HG02943 (cell line): Measurements from ENCODE around the gene GRIN2B.

Experiments used
- ATAC-seq: cut with Tn5 transposase; IDR thresholded peaks from one replicate; pipeline ENCODE4 v1.9.1; 2021; ENCODE audit warnings: mild to moderate bottlenecking, low read depth, moderate library complexity; ENCODE audit not compliant: unreplicated experiment

The GRIN2B gene

DNA sequence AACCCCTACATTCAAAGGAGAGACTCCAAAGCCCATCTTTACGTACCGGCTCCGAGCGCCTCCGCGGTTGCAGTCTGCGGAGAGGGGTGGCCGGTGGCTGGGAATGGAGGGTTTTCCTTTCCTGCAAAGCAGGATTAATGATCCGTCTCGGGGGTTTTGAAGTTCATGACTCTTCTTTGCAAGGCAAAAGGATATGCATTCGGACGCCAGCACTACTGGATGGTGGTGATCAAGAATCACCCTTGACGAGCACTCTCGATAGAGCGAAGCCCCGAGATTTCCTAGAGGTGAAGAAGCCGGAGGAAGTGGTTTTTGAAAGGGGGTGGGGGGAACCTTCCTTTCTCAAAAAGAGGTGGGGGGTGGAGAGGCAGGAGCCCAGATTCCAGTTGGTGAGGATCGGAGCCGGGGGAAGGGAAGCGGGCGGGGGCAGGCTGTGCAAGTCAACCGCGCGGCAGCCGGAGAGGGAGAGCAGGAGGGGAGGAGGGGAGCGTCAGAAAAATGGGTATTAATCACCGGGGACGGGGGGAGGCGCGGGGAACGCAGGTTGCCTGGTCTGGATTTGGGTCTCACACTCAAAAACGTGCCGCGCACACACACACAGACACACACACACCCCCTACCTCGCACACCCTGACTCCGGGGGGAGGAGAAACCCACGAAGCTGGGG lies at the start of gene GRIN2B:
GRIN2B (minus strand) TSS at position 307 of the 667 bp plus-strand sequence. CDS start 115,394 bp downstream, outside the sequence.
- ATAC-seq = no peak

DNA sequence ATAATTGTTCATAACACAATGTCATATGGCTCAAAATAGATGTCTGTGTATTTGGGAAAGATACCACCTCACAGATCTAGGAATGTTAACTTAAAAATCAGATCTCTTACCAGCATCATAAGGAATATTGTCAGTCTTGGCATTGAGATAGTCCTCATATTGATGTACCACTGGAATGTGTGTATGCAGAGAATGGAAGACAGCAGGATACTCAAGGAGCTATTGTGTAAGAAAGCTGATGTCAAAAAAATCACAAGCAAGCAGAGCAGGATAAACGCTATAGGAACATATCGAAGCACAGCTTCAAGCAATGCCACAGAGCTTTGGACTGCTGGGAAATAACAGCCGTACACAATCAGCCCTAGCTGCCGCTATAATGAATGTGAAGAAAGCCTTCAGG lies 45.1 kb upstream of the GRIN2B start:
- no peak for ATAC-seq

DNA sequence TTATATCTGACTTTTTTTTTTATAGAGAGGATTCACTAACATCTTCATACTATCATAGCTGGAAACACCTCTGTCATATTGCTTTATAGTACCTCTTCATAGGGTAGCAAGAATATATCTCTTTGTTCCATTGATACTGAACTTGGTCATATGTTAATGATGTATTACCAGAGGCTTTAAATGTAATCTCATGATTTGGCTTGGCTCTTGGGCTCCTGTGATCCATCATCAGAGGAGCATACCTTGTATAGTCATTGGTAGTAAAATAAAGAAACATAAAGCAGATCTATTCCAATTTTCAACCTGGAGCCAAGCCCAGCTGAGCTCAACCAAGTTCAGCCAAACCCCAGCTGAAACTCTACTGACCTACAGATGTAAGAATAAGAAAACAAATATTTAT lies 43.2 kb upstream of the GRIN2B start:
- ATAC-seq = no peak

DNA sequence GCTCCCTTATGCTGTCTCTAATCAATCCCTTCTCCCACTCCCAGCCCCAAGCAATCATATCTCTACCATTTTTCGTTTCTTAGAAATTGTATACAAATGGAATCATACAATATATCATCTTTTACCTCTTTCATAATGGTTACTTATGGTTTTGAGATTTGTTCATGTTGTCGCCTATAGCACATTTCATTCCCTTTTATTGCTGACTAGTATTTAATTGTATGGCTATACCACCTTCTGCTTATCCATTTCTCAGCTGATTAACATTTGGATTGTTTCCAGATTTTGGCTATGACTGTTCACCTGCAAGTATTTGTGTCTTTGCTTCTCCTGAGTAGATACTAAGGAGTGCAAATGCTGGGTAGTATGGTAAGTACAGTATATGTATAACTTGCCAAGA lies 36.7 kb upstream of the GRIN2B start:
- ATAC-seq = no peak

DNA sequence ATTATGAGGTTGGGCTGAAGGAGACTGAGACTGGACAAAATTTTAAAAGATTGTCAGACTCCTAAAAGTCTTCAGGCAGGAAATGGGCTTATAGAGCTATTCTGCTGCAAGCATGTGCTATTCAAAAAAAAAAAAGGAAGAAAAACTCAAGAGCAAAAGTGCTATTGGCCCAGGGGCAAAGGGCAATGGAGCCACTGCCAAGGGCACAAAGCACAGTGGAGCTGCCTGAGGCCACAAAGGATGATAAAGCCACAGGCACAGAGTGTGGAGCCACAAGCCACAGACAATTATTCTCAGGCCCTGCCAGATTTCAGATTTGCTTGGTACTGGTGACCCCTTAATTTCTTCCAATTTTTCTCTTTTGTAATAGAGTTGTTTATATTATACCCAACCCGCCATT lies 29.6 kb upstream of the GRIN2B start:
- ATAC-seq = no peak

DNA sequence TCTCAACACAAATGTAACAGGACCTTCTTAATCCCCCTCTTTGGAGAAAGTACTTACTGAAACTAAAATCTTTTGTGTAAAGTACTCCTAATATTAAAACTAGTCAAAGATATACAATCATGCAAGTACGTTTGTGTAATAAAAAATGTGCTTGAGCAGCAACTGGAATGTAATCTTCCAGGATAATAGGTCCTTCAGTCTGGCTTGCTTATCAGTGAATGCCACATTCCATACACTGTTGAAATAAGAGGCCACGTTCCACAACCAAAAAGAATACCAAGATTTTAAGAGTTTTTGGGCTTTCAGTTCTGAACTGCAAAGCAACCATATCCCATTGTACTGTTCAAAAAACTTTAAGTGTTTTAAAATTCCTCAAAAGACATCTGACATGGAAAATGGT lies 26.2 kb upstream of the GRIN2B start:
- ATAC-seq = no peak

DNA sequence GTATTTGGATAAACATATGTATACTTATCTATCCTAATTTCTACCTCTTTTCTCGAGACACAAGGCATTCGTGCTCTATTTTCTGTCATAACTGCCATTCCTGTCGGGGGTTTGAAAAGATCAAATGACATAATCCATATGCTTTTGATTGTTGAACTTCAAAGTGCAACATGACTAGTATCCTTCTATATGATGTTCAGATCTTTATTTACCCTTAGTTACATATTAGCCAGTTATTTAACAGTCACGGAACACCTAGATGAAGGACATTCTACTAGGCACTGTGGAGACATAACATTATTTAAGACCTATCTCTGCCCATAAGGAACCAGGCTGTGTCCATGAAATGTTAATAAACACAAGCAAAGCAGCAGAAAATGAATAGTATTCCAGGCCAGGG lies 11.2 kb upstream of the GRIN2B start:
- ATAC-seq = no peak

DNA sequence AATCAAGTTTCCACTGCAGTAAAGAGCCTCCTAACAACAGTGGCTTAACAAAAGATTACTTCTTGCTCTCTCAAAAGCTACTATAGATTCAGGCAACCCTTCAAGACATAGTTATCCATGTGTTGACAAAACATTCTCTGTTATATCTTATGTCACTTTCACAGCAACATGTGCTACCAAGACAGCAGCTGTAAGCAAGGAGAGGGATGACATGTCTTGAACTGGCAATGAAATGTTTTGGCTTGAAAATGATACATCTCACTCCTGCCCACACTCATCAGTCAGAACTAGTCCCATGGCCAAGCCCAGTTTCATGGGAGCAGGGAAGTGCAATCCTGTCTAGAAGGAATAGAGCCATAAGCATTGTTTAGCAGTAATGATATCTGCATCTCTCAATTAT lies 10.7 kb upstream of the GRIN2B start:
- ATAC-seq = no peak

DNA sequence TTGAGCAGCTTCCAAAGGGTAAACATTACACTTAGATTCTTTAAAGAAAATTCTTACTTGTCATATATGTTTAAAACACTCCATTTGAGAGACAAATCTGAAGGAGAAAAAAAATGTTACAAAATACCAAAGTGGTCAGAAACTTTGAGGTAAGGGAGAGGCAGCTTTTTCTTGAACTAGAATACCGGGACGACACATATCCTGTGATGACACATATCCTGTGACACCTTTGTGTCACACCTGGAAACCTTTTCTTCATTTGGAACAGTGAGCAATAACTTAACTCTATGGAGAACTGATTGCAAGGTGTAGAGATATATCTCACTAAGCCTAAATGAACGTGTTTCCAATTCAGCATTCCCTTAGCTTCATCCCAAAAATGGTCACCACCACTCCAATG lies 4.6 kb upstream of the GRIN2B start:
- no peak for ATAC-seq

DNA sequence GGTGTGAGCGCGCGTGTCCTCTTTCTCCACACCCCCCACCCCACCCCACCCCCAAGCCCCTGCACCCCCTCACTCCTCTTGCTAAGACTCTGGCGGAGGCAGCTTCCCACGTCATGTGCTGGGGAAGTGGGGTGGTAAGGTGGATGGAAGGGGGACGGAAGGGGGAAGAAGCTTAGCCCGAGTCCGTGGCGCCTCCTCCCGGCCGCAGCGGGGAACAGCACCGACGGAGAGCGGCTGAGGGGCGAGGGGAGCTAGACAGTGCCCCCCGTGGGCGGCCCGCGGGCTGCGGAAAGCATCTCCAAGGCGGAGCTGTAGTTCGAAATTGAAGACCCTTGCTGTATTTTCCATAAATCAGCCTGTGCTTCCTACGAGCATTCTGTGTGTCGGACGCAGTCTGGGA lies 588 bp upstream of the GRIN2B start:
- no peak for ATAC-seq

DNA sequence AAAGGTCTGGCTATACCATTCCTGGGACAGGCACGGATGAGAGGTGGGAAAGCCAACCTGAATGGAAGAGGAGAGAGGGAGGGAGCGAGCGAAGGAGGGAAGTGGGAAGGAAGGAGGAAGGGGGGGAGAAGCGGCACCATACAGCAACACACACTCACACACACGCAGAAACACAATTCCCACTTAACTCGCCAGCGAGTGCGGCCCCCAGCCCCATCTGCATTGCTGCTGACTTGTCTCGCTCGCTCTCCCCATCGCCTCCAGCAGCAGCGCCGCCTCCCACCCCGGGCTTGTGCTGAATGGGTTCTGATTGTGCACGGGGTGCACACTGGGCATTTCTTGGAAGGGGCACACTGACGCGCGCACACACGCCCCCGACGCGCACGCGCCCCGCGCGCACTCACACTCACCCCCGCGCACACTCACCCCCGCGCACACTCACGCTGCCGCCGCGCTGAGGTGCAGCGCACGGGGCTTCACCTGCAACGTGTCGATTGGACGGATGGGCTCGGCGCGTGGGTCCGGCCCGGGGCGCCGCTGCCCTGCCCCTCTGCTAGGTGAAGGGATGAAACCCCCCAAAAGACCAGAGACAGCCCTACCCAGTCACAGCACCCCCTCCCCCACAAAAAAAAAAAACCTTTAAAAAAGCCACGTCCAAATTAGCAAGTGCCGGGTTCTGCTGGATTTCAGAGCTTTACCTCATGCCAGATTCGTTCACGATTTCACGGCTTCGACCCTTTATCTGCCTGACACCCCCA lies 685 bp downstream of the GRIN2B start:
- ATAC-seq = no peak

DNA sequence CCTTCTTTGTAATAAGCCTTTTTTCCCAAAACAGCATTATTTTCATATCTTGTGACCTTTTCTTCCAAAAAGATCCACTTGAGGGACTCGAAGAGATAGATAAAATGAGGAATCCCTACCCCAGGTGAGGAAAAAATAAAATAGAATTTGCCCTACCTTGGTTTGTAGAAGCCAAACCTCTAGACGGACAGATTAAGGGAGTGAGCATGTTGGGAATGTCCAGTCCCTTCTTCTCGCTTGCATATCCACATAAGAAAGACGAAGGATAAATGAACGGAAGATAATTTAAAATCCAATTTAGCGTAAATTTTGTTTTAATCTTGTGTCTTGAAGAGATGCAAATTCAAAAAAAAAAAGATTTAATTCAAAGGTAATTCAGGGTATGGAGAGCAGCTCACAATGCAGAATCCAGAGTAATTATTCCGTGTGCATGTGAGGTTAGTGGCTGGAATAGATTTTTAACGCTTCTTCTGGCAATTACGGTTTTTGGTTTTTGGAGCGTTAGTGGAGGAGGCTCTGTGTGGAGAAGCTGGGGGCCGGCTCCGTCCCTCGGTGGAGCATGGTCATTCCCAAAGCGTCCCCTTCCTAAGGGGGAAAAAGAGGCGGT lies 1.5 kb downstream of the GRIN2B start:
- ATAC-seq = no peak

DNA sequence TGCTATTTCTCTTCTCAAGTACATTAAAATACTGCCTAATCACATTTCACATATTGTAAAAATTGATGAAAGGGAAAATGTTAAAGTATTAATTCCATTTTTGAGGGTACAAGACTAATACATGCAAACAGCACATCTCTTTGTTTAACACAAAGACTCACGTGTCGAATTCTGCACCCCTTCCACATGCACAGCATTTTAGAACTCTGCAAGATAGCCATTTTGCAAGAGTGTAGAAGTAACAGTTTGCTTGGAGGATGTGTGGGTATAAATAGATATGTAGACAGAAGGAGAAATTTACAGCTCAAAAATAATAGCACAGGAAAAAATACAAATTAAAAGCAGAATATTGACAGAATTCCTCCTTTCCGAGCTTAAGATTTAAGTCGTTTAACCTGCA lies 2.5 kb downstream of the GRIN2B start:
- ATAC-seq = no peak

DNA sequence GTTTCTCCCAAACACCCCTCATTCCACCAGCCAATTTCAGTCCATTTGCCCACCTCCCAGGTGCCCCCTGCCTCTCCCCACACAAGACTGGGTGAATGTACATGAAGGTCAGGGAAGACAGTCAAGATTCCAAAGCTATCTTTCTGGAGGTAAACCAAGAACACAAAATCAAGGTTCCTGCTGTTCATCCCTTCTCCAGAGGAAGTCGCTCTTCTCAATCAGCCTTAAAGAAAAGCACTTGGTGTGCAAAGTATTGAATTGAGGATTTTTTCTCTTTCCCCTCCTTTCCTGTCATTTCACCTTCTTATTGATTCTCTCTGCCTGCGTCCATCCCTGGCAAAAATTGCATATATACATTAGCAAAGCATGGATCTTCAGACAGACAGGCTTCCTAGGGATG lies 4.5 kb downstream of the GRIN2B start:
- no peak for ATAC-seq

DNA sequence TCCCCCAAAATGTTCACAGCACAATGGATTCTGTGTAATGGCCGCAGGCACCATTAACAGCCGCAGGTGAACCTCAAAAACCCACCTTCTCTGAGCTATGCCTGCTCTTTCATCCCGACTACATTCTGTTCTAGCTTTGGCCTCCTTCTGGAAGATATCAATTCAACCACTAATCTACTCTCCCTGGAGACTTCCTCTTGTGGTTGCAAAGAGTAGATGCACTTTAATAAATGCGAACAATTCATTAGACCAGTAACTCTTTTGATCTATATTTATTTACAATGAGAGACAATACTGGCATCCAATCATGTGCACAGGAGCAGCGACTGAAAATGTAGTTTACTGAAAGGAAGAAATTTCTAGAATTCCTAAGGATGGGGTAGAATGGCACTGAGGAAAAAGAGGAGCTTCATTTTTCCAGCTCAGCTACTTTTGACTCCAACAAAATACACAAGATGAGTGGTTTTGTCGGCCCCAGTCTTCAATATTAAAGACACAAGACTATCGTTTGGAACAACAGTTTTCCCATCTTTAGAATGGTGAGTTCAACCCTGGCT lies 5.3 kb downstream of the GRIN2B start:
- ATAC-seq = no peak

DNA sequence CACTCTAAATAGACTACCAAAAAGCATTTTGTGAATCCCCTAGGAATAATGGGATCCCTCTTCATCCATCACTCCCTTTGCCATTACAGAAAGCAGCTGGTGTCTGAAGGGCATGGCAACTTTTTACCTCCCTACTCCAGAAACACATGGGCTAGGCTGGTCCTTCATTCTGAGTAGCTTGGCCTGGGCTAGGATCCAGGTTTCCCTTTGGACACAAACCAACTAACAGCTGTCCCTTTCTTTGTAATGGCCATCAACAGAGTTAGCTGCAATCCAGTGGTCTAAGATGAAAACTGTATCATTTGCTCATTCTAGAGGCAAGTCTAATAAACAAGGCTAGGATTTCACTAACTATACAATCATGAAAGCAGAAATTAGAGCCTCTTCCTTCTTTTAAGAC lies 7.4 kb downstream of the GRIN2B start:
- ATAC-seq = no peak

DNA sequence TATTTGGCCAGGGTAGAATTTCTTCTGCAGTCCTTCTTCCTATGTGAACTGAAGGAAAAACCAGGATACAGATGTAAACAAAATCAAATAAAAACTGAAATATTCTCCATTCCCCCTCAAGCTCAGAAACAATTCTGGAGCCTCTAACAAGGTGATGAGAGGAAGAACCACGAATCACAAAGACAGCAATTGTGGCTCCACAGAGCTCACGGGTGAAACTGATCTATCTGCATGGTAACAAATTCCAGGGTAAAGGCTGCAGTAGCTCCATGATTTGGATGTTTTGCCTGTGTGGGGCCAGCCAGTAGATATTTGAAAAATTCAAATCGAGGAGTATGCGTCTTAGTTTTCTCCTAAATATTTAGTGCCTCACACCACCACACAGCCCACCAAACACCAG lies 10.6 kb downstream of the GRIN2B start:
- no peak for ATAC-seq

DNA sequence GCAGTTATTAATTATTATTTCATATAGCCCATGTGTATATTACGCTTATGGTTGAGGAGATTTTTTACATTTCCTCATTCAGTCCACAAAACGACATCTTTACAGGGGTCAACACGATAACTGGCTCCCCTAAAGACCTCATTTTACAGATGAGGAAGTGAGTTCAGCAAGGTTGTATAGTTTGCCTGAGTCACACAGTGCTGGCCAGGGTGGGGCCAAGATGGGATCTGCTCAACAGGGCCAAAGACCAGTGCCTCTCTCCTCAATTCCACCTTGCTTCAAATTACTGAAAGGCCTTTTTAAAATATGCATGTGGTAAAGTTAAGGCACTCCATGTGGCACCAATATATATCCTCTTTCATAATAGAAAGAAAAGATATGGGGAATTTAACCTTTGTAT lies 13.1 kb downstream of the GRIN2B start:
- no peak for ATAC-seq

DNA sequence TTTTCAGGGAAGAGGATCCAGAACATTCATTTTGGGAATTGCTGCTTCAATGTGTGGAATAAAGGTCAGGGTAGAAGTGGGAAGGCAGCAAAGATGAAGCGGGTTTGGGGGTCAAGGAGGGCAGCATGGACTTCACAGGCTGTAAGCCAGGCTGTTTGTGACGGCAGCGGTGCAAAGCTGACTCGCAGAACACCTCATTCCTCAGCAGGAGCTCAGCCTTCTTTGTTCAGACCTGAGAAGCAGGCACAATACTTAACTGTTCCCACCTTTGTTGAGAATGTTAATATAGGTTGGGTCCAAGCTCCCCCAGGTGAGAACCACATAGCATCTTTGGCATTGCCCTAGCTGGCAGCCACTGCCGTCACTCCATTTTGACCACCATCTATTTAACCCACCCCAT lies 16.7 kb downstream of the GRIN2B start:
- ATAC-seq = no peak

DNA sequence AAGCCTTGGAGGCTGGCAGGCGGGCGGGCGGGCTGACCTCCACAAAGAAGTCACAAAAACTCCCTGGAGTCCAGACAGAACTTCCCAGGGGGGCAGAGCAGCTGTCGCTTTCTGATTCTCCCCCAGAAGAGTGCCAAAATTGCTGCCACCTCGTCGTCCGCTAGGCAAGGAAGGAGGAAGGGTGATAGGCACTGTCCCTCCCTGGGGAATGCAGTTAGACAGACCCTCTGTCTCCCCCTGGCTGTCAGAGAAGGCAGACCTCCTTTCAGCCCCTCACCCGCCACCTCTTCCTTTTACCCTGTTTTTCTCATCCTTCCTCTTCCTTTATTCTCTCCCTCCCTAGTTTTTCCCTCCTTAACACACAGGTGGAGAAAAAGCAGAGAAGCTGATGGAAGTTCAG lies 18.7 kb downstream of the GRIN2B start:
- no peak for ATAC-seq

DNA sequence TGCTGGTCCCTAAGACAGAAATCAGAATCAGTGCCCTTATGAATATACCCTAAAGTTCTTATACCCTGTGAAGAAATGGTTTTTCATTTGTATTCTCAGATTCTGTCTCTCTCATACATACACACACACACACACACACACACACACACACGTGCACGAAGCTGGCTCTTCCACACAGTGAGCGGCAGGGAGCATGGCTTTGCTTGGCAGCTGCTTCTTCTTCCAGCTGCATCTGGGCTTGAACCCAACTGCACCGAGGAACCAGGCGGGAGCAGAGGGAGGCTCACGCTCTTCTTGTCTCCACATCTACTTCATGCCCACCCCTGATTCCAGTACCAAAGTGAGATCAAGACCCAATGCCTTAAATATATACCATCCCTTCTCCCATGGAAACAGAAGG lies 19.4 kb downstream of the GRIN2B start:
- ATAC-seq = no peak
